H9 (cell line): ENCODE measurements around the gene HTR5A. TPM values are rescaled to one million over a fixed set of nuclear protein-coding genes. Genes with fewer than 3 reads are reported as not detected.

Source experiments
- DNase-seq: peaks from one replicate; pipeline ENCODE4 v3.0.0-alpha.2; 2017
- H2AFZ ChIP-seq: one replicate; pipeline ENCODE4 v1.6.1; 2013; ENCODE audit warnings: mild to moderate bottlenecking, low read length, control low read depth, moderate library complexity
- H2AK5ac ChIP-seq: 2 replicates; pipeline ENCODE4 v1.6.1; 2013; ENCODE audit warnings: low read length, control low read depth, mixed read lengths; ENCODE audit not compliant: insufficient read length
- H2BK120ac ChIP-seq: one replicate; pipeline ENCODE4 v1.6.1; 2013; ENCODE audit warnings: low read depth, mild to moderate bottlenecking, low read length, control low read depth, inconsistent platforms; ENCODE audit not compliant: poor library complexity, severe bottlenecking
- H2BK12ac ChIP-seq: 2 replicates; pipeline ENCODE4 v1.6.1; 2013; ENCODE audit warnings: low read length, control low read depth, mixed read lengths, low read depth; ENCODE audit not compliant: insufficient read length
- H2BK15ac ChIP-seq: 2 replicates; pipeline ENCODE4 v1.6.1; 2013; ENCODE audit warnings: low read depth, low read length, control low read depth
- H2BK20ac ChIP-seq: one replicate; pipeline ENCODE4 v1.6.1; 2013; ENCODE audit warnings: low read depth, mild to moderate bottlenecking, low read length, control low read depth, inconsistent platforms; ENCODE audit not compliant: poor library complexity, severe bottlenecking
- H2BK5ac ChIP-seq: 2 replicates; pipeline ENCODE4 v1.6.1; 2013; ENCODE audit warnings: low read length, control low read depth, mixed read lengths; ENCODE audit not compliant: insufficient read length
- H3K14ac ChIP-seq: 2 replicates; pipeline ENCODE4 v1.6.1; 2013; ENCODE audit warnings: low read length, control low read depth; ENCODE audit not compliant: insufficient read depth
- H3K18ac ChIP-seq: 2 replicates; pipeline ENCODE4 v1.6.1; 2013; ENCODE audit warnings: low read depth, mild to moderate bottlenecking, mixed read lengths, low read length, control low read depth; ENCODE audit not compliant: insufficient read length
- H3K23ac ChIP-seq: 2 replicates; pipeline ENCODE4 v1.6.1; 2013; ENCODE audit warnings: low read length, control low read depth, mixed read lengths, low read depth; ENCODE audit not compliant: insufficient read length
- H3K23me2 ChIP-seq: 2 replicates; pipeline ENCODE4 v1.6.1; 2013; ENCODE audit warnings: low read depth, mild to moderate bottlenecking, mixed read lengths, low read length, control low read depth; ENCODE audit not compliant: insufficient read length, poor library complexity, severe bottlenecking
- H3K27ac ChIP-seq: 2 replicates; pipeline ENCODE4 v1.5.1; 2013; ENCODE audit warnings: low read length, control low read depth, mixed read lengths, low read depth; ENCODE audit not compliant: insufficient read length
- H3K27me3 ChIP-seq: 2 replicates; pipeline ENCODE4 v1.6.1; 2013; ENCODE audit warnings: low read length, control low read depth, inconsistent platforms; ENCODE audit not compliant: insufficient read depth
- H3K4ac ChIP-seq: 2 replicates; pipeline ENCODE4 v1.6.1; 2013; ENCODE audit warnings: low read depth, mild to moderate bottlenecking, control low read depth, inconsistent platforms, low read length, moderate library complexity
- H3K4me1 ChIP-seq: 2 replicates; pipeline ENCODE4 v1.6.1; 2013; ENCODE audit warnings: low read length, control low read depth, inconsistent platforms; ENCODE audit not compliant: insufficient read depth
- H3K4me2 ChIP-seq: 2 replicates; pipeline ENCODE4 v1.6.1; 2013; ENCODE audit warnings: low read length, control low read depth, mixed read lengths; ENCODE audit not compliant: insufficient read length, insufficient read depth
- H3K56ac ChIP-seq: 2 replicates; pipeline ENCODE4 v1.6.1; 2013; ENCODE audit warnings: low read depth, mild to moderate bottlenecking, mixed read lengths, low read length, control low read depth; ENCODE audit not compliant: insufficient read length
- H3K79me1 ChIP-seq: 2 replicates; pipeline ENCODE4 v1.6.1; 2013; ENCODE audit warnings: low read depth, mild to moderate bottlenecking, moderate library complexity, low read length, control low read depth, inconsistent platforms; ENCODE audit not compliant: insufficient read depth, poor library complexity, severe bottlenecking
- H3K79me2 ChIP-seq: 2 replicates; pipeline ENCODE4 v1.6.1; 2013; ENCODE audit warnings: low read length, control low read depth, inconsistent platforms; ENCODE audit not compliant: insufficient read depth
- H3K9ac ChIP-seq: 2 replicates; pipeline ENCODE4 v1.6.1; 2013; ENCODE audit warnings: low read length, control low read depth, mixed read lengths; ENCODE audit not compliant: insufficient read length; ENCODE audit errors: extremely low read depth
- H3K9me3 ChIP-seq: one replicate; pipeline ENCODE4 v1.6.1; 2013; ENCODE audit warnings: low read depth, low read length, inconsistent platforms; ENCODE audit not compliant: control insufficient read depth
- H3T11ph ChIP-seq: one replicate; pipeline ENCODE4 v1.6.1; 2013; ENCODE audit warnings: mild to moderate bottlenecking, low read length, control low read depth, inconsistent platforms
- H4K20me1 ChIP-seq: one replicate; pipeline ENCODE4 v1.6.1; 2013; ENCODE audit not compliant: control insufficient read depth, insufficient read length, insufficient read depth
- H4K5ac ChIP-seq: 2 replicates; pipeline ENCODE4 v1.6.1; 2013; ENCODE audit warnings: low read depth, mild to moderate bottlenecking, mixed read lengths, low read length, control low read depth; ENCODE audit not compliant: insufficient read length
- H4K8ac ChIP-seq: replicated peaks from 2 replicates; pipeline ENCODE4 v1.6.1; 2013; ENCODE audit warnings: low read length, control low read depth, mixed read lengths, low read depth; ENCODE audit not compliant: insufficient read length
- H4K91ac ChIP-seq: 2 replicates; pipeline ENCODE4 v1.6.1; 2013; ENCODE audit warnings: low read depth, mild to moderate bottlenecking, moderate library complexity, mixed read lengths, low read length, control low read depth; ENCODE audit not compliant: insufficient read length
- H3K27ac Mint-ChIP-seq, 3 experiments: 2 replicates in 2 of 3; 3 replicates in 1 of 3; pipeline ENCODE4 v1.8.0; 2020 to 2021; ENCODE audit warnings: mixed read lengths in 3 of 3, mild to moderate bottlenecking in 1 of 3, moderate library complexity in 1 of 3
- H3K27me3 Mint-ChIP-seq: 2 replicates; pipeline ENCODE4 v1.8.0; 2021; ENCODE audit warnings: low read depth, mild to moderate bottlenecking, moderate library complexity, mixed read lengths
- H3K36me3 Mint-ChIP-seq, 3 experiments: 2 replicates in 2 of 3; 3 replicates in 1 of 3; pipeline ENCODE4 v1.8.0; 2020 to 2021; ENCODE audit warnings: low read depth in 3 of 3, mixed read lengths in 3 of 3; ENCODE audit not compliant: insufficient read depth in 1 of 3
- H3K4me1 Mint-ChIP-seq, 2 experiments: 2 replicates each; pipeline ENCODE4 v1.8.0; 2020; ENCODE audit warnings: mixed read lengths in 2 of 2
- H3K4me3 Mint-ChIP-seq, 2 experiments: 2 replicates in 1 of 2; 3 replicates in 1 of 2; pipeline ENCODE4 v1.8.0; 2020 to 2021; ENCODE audit warnings: mild to moderate bottlenecking in 2 of 2, mixed read lengths in 2 of 2, moderate library complexity in 1 of 2
- H3K9me3 Mint-ChIP-seq, 2 experiments: 2 replicates in 1 of 2; 3 replicates in 1 of 2; pipeline ENCODE4 v1.8.0; 2020; ENCODE audit warnings: mild to moderate bottlenecking in 2 of 2, mixed read lengths in 2 of 2, moderate library complexity in 1 of 2
- CTCF ChIP-seq: fragments of 200-600 bp; sonication (generic); conservative IDR thresholded peaks from 3 replicates; pipeline ENCODE4 v1.8.0; 2021; ENCODE audit warnings: antibody characterized with exemption, mild to moderate bottlenecking
- WGBS: extraction: QIAGEN DNeasy Blood & Tissue Kit; methylation state at CpG from one replicate; pipeline ENCODE4 v1.1.7; 2013; ENCODE audit warnings: missing lambda C conversion rate, low lambda C conversion rate, mixed read lengths; ENCODE audit not compliant: insufficient read length; ENCODE audit errors: extremely low coverage; 5-methylcytosine and 5-hydroxymethylcytosine counted together
- total RNA-seq: library from RNA; stranded (reverse); gene quantifications from 2 replicates; pipeline ENCODE4 v1.2.1, GENCODE V29; 2021

Gene HTR5A
- total RNA-seq, 1 experiment from 2014 or later: not detected

- peaks cover 23 to 28% of the 10 kb centered on the region in 2 experiments for H3K9me3 Mint-ChIP-seq
These were observed 49.8 kb downstream of the HTR5A start for GRCh38 chr7:155119801-155120382.

More at GRCh38 chr7:155119801-155120382, 49.8 kb downstream of the HTR5A start:
- Histone ChIP-seq H3K56ac (no peak overlapping the region), H4K91ac (no peak overlapping the region), H4K20me1 (no peaks in the 10 kb centered on the region), H3K79me2 (no peaks in the 10 kb centered on the region), H3K23ac (no peak overlapping the region), H3K4me1 (no peaks in the 10 kb centered on the region), H3K23me2 (no peaks in the 10 kb centered on the region), H2BK20ac (no peak overlapping the region), H2AK5ac (no peak overlapping the region), H3K4ac (no peak overlapping the region), H2AFZ (no peak overlapping the region), H2BK15ac (no peak overlapping the region), H3T11ph (no peak overlapping the region), H2BK120ac (no peak overlapping the region), H4K8ac (no peak overlapping the region), H2BK12ac (no peak overlapping the region), H4K5ac (no peak overlapping the region), H3K27ac (no peak overlapping the region), H3K27me3 (no peaks in the 10 kb centered on the region), H3K14ac (no peak overlapping the region), H3K9me3 (no peaks in the 10 kb centered on the region), H3K79me1 (no peaks in the 10 kb centered on the region), H3K4me2 (no peak overlapping the region), H3K9ac (no peak overlapping the region), H2BK5ac (no peak overlapping the region), H3K18ac (no peak overlapping the region)
- DNase-seq: no peak
- Mint-ChIP-seq H3K27ac (no peak overlapping the region), H3K4me3 (no peak overlapping the region), H3K27me3 (peaks cover 3% of the 10 kb centered on the region), H3K4me1 (peaks cover 0 to 6% of the 10 kb centered on the region in 2 experiments; a peak in 2 of 4 replicates), H3K36me3 (peaks cover 6 to 8% (median 8%) of the 10 kb centered on the region in 3 experiments)
- WGBS: 100% methylated on average over 2 of the region's 7 CpGs
- TF ChIP-seq CTCF: no peak
